ENCODE data around the gene SPATC1L.

DNA sequence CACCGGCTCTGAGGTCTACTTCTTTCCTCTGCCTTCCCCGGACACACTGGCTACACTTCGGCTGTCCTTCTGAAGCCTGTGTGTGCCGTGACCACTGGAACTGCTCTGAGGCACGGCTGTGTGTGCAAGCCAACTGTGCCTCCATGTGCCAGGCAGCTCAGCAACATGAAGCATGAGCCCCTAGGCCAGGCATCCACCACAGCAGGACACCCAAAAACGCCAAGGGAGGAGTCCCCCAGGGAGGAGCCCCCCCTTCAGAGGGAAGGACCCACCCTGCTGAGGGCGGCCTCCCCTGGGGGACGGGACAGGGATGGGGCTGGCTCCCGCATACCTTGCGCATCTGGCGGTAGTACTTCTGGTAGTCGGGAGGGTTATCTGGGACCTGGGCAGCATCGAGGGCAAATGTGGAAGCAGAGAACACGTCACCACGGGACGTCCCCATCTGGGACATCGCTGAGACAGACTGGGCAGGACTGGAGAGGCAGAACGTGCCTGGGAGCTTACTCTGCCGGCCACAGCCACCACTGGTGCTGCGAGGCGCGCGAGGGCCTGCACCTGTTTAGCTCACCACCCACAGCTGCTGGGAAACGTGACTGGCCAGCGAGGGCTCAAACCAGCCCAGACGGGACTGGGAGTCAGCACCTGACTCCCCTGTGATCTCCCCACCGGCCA lies 23.8 kb upstream of the SPATC1L start:
- TF ChIP-seq GLIS3 (CRISPR knock-in tag; IDR thresholded peaks at IDR 0.05) (no peak), RARB (CRISPR knock-in tag; IDR thresholded peaks at IDR 0.05) (no peak), ZNF8 (CRISPR knock-in tag; IDR thresholded peaks at IDR 0.05) (no peak), ISL1 (CRISPR knock-in tag; IDR thresholded peaks at IDR 0.05) (no peak), ESRRG (CRISPR knock-in tag; IDR thresholded peaks at IDR 0.05) (no peak), ARNTL (CRISPR knock-in tag; IDR thresholded peaks at IDR 0.05; ENCODE audit: borderline replicate concordance, low read depth) (no peak), ZNF565 (CRISPR knock-in tag; conservative IDR thresholded peaks at IDR 0.05; ENCODE audit: low read depth) (no peak), POU6F1 (CRISPR knock-in tag; IDR thresholded peaks at IDR 0.05; ENCODE audit: borderline replicate concordance, low read depth) (no peak), CREB5 (CRISPR knock-in tag; IDR thresholded peaks at IDR 0.05; ENCODE audit: low read depth) (no peak)
- TF ChIP-seq, protein P1, sequence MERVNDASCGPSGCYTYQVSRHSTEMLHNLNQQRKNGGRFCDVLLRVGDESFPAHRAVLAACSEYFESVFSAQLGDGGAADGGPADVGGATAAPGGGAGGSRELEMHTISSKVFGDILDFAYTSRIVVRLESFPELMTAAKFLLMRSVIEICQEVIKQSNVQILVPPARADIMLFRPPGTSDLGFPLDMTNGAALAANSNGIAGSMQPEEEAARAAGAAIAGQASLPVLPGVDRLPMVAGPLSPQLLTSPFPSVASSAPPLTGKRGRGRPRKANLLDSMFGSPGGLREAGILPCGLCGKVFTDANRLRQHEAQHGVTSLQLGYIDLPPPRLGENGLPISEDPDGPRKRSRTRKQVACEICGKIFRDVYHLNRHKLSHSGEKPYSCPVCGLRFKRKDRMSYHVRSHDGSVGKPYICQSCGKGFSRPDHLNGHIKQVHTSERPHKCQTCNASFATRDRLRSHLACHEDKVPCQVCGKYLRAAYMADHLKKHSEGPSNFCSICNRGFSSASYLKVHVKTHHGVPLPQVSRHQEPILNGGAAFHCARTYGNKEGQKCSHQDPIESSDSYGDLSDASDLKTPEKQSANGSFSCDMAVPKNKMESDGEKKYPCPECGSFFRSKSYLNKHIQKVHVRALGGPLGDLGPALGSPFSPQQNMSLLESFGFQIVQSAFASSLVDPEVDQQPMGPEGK (CRISPR knock-in tag; IDR thresholded peaks at IDR 0.05; ENCODE audit: borderline replicate concordance): no peak
- TF ChIP-seq, protein P2, sequence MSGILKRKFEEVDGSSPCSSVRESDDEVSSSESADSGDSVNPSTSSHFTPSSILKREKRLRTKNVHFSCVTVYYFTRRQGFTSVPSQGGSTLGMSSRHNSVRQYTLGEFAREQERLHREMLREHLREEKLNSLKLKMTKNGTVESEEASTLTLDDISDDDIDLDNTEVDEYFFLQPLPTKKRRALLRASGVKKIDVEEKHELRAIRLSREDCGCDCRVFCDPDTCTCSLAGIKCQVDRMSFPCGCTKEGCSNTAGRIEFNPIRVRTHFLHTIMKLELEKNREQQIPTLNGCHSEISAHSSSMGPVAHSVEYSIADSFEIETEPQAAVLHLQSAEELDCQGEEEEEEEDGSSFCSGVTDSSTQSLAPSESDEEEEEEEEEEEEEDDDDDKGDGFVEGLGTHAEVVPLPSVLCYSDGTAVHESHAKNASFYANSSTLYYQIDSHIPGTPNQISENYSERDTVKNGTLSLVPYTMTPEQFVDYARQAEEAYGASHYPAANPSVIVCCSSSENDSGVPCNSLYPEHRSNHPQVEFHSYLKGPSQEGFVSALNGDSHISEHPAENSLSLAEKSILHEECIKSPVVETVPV (CRISPR knock-in tag; IDR thresholded peaks at IDR 0.05): no peak
